ENCODE measurements around the gene DERA. TPM values are rescaled to one million over a fixed set of nuclear protein-coding genes. Genes with fewer than 3 reads are reported as not detected.
"Not testable (repeated sequence)": the region's sequence is repeated elsewhere in the genome, so short reads cannot be mapped to it uniquely, and the experiment has no call there.

DERA gene
- total and polyA plus RNA-seq, 2 experiments from 2014 or later, result 57.2 to 64.7 TPM

DNA sequence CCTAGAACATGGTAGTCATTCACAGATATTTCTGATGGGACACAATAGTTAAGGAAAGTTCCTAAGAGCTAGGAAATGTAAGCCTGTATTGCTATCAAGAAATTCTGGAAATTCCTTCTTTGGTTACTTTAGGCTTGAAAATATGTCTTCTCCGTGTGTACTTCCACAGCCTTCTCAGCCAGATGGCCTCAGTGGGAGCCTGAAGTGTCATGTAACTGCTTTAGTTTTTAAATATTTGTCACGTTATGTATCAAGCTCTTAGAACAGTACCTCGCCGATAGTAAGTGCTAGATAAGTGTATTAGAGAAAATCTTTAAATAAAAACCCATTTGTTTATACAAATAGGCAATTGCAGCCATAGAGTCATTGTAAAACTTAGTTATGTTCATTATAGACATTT lies 95.6 kb downstream of the DERA start:
- TF ChIP-seq, protein P1, sequence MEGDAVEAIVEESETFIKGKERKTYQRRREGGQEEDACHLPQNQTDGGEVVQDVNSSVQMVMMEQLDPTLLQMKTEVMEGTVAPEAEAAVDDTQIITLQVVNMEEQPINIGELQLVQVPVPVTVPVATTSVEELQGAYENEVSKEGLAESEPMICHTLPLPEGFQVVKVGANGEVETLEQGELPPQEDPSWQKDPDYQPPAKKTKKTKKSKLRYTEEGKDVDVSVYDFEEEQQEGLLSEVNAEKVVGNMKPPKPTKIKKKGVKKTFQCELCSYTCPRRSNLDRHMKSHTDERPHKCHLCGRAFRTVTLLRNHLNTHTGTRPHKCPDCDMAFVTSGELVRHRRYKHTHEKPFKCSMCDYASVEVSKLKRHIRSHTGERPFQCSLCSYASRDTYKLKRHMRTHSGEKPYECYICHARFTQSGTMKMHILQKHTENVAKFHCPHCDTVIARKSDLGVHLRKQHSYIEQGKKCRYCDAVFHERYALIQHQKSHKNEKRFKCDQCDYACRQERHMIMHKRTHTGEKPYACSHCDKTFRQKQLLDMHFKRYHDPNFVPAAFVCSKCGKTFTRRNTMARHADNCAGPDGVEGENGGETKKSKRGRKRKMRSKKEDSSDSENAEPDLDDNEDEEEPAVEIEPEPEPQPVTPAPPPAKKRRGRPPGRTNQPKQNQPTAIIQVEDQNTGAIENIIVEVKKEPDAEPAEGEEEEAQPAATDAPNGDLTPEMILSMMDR (IDR thresholded peaks at IDR 0.05; ENCODE audit: poor library complexity), result no peak
- TF ChIP-seq EZH2 (IDR thresholded peaks at IDR 0.05; ENCODE audit: borderline replicate concordance) (no peak), EZH2phosphoT487 (IDR thresholded peaks at IDR 0.05; ENCODE audit: low read depth, severe bottlenecking, unreplicated experiment) (no peak)
- Histone ChIP-seq H4K20me1 (ENCODE audit: insufficient read depth, poor library complexity, severe bottlenecking) (no peaks in the 10 kb centered on the region), H3K4me1 (ENCODE audit: insufficient read depth) (no peaks in the 10 kb centered on the region), H3K4me3 (no peak overlapping the region), H2AFZ (no peak overlapping the region), H3K27ac (no peak overlapping the region), H3K27me3 (no peaks in the 10 kb centered on the region), H3K9me3 (ENCODE audit: low read depth) (no peaks in the 10 kb centered on the region), H3K36me3 (replicated peaks; ENCODE audit: insufficient read depth, low read depth) (no peaks in the 10 kb centered on the region), H3K4me2 (no peak overlapping the region), H3K9me2 (replicated peaks; ENCODE audit: insufficient read depth) (no peaks in the 10 kb centered on the region), H3K79me2 (no peaks in the 10 kb centered on the region)
- no peak for DNase-seq (ENCODE audit: low spot score)
- WGBS (ENCODE audit: low lambda C conversion rate, missing lambda C conversion rate), result 97% methylated on average over 4 of the region's 4 CpGs

DNA sequence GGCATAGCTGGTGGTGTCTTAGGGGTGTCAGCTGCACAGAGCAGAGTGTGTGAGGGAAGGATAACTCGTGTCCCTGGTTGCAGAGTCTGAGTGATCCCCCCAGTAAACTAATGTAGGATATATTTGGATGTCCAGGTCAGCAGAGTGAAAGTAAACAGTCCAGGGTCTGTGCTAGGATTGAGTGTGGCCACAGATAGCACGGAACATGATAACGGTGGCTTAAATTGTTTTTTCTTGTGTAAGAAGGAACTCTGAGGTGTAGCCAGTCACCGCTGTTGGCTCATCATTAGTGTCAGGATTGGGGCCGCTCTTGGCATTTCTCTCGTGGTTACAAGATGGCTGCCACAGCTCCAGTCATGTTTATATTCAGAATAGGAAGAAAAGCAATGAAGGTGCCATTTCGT lies 97.3 kb downstream of the DERA start:
- TF ChIP-seq, protein P1 (IDR thresholded peaks at IDR 0.05; ENCODE audit: poor library complexity), result no peak
- TF ChIP-seq EZH2phosphoT487 (IDR thresholded peaks at IDR 0.05; ENCODE audit: low read depth, severe bottlenecking, unreplicated experiment), result no peak
- TF ChIP-seq EZH2 (IDR thresholded peaks at IDR 0.05; ENCODE audit: borderline replicate concordance), result no peak
- peak; percentile 38 for DNase-seq (ENCODE audit: low spot score)
- Histone ChIP-seq H4K20me1 (ENCODE audit: insufficient read depth, poor library complexity, severe bottlenecking) (no peaks in the 10 kb centered on the region), H3K27ac (peak overlapping the region; percentile 71), H3K79me2 (no peaks in the 10 kb centered on the region), H2AFZ (peak overlapping the region; percentile 4), H3K4me3 (no peak overlapping the region), H3K4me2 (peak overlapping the region; percentile 45), H3K27me3 (no peaks in the 10 kb centered on the region), H3K4me1 (ENCODE audit: insufficient read depth) (no peaks in the 10 kb centered on the region), H3K9me2 (replicated peaks; ENCODE audit: insufficient read depth) (no peaks in the 10 kb centered on the region), H3K9me3 (ENCODE audit: low read depth) (no peaks in the 10 kb centered on the region), H3K36me3 (replicated peaks; ENCODE audit: insufficient read depth, low read depth) (no peaks in the 10 kb centered on the region)
- WGBS (ENCODE audit: low lambda C conversion rate, missing lambda C conversion rate), result 61% methylated on average over 7 of the region's 7 CpGs

DNA sequence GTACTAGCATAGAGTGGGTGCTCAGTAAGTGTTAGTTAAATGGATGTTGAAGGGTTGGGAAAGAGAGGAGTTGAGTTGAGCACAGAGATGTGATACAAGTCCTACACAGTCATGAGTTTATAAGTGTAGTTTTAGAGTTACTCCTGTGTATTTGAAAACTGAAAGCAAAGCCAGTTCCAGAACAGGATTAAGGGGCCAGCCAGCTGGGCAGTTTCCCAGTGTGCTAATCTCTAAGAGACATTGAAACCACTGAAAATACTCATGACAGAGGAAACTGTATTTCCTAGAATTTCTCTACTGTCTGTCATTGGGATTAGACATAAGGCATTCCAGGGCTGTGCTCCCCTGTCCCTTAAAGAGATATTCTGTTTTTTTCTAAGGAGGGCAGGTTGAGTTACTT lies 101.0 kb downstream of the DERA start:
- no peak overlapping the region for H2AFZ ChIP-seq
- H3K4me2 ChIP-seq, result peak overlapping the region; percentile 18
- DNase-seq (ENCODE audit: low spot score), result peak; percentile 44
- TF ChIP-seq, protein P1 (IDR thresholded peaks at IDR 0.05; ENCODE audit: poor library complexity), result no peak
- TF ChIP-seq EZH2phosphoT487 (IDR thresholded peaks at IDR 0.05; ENCODE audit: low read depth, severe bottlenecking, unreplicated experiment), result no peak
- no peak for TF ChIP-seq EZH2 (IDR thresholded peaks at IDR 0.05; ENCODE audit: borderline replicate concordance)
- peak overlapping the region; percentile 17 for H3K27ac ChIP-seq
- no peaks in the 10 kb centered on the region for H3K27me3 ChIP-seq
- no peaks in the 10 kb centered on the region for H3K79me2 ChIP-seq
- no peak overlapping the region for H3K4me3 ChIP-seq
- no peaks in the 10 kb centered on the region for H3K9me2 ChIP-seq (replicated peaks; ENCODE audit: insufficient read depth)
- no peaks in the 10 kb centered on the region for H3K36me3 ChIP-seq (replicated peaks; ENCODE audit: insufficient read depth, low read depth)
- no peaks in the 10 kb centered on the region for H3K4me1 ChIP-seq (ENCODE audit: insufficient read depth)
- no peaks in the 10 kb centered on the region for H3K9me3 ChIP-seq (ENCODE audit: low read depth)
- H4K20me1 ChIP-seq (ENCODE audit: insufficient read depth, poor library complexity, severe bottlenecking), result no peaks in the 10 kb centered on the region

DNA sequence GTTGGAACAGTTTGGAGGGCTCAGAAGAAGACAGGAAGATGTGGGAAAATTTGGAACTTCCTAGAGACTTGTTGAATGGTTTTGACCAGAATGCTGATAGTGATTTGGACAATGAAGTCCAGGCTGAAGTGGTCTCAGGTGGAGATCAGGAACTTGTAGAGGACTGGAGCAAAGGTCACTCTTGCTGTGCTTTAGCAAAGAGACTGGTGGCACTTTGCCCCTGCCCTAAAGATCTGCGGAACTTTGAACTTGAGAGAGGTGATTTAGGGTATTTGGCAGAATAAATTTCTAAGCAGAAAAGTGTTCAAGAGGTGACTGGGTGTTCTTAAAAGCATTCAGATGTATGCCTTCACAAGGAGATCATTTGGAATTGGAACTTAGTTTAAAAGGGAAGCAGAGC lies 102.6 kb downstream of the DERA start:
- H3K4me2 ChIP-seq; H3K4me1 ChIP-seq (ENCODE audit: insufficient read depth); H3K27ac ChIP-seq; H3K36me3 ChIP-seq (replicated peaks; ENCODE audit: insufficient read depth, low read depth); H3K27me3 ChIP-seq; H3K4me3 ChIP-seq; DNase-seq (ENCODE audit: low spot score); H3K9me3 ChIP-seq (ENCODE audit: low read depth); H2AFZ ChIP-seq; H3K79me2 ChIP-seq; H4K20me1 ChIP-seq (ENCODE audit: insufficient read depth, poor library complexity, severe bottlenecking); H3K9me2 ChIP-seq (replicated peaks; ENCODE audit: insufficient read depth): not testable (repeated sequence)
- 91% methylated on average over 1 of the region's 1 CpG for WGBS (ENCODE audit: low lambda C conversion rate, missing lambda C conversion rate)

DNA sequence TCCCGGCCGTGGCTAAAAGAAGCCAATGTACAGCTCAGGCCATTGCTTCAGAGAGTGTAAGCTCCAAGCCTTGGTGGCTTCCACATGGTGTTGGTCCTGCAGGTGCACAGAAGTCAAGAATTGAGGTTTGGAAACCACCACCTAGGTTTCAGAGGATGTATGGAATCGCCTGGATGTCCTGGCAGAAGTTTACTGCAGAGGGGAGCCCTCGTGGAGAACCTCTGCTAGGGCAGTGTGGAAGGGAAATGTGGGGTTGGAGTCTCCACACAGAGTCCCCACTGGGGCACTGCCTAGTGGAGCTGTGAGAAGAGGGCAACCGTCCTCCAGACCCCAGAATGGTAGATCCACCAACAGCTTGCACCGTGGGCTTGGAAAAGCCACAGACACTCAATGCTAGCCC lies 103.3 kb downstream of the DERA start:
- H3K4me3 ChIP-seq; H3K4me2 ChIP-seq; DNase-seq (ENCODE audit: low spot score); H3K79me2 ChIP-seq; H3K9me2 ChIP-seq (replicated peaks; ENCODE audit: insufficient read depth); H3K36me3 ChIP-seq (replicated peaks; ENCODE audit: insufficient read depth, low read depth); H3K27me3 ChIP-seq; H3K9me3 ChIP-seq (ENCODE audit: low read depth); H2AFZ ChIP-seq; H4K20me1 ChIP-seq (ENCODE audit: insufficient read depth, poor library complexity, severe bottlenecking); H3K27ac ChIP-seq; H3K4me1 ChIP-seq (ENCODE audit: insufficient read depth): not testable (repeated sequence)
- 95% methylated on average over 6 of the region's 6 CpGs for WGBS (ENCODE audit: low lambda C conversion rate, missing lambda C conversion rate)

All from hepatocyte (in vitro differentiated cells).